ENCODE data around the gene MON2. TPM values are rescaled to one million over a fixed set of nuclear protein-coding genes. Genes with fewer than 3 reads are reported as not detected.

The MON2 gene
- total RNA-seq, 1 donor from 2014 or later, result 17.2 TPM

GRCh38 chr12:62606654-62607053, 140.0 kb downstream of the MON2 start:
- Histone ChIP-seq H3K4me1 (peaks cover 38% of the 10 kb centered on the region), H3K27me3 (ENCODE audit: low read depth) (no peaks in the 10 kb centered on the region), H3K27ac (replicated peaks) (no peak overlapping the region), H3K9me3 (replicated peaks) (no peaks in the 10 kb centered on the region), H3K36me3 (no peaks in the 10 kb centered on the region), H3K4me3 (no peak overlapping the region)
- intact Hi-C loops (cut with micrococcal nuclease), result no loop called here
- TF ChIP-seq CTCF (IDR thresholded peaks at IDR 0.05; ENCODE audit: borderline replicate concordance), result no peak
- no peak for DNase-seq

DNA sequence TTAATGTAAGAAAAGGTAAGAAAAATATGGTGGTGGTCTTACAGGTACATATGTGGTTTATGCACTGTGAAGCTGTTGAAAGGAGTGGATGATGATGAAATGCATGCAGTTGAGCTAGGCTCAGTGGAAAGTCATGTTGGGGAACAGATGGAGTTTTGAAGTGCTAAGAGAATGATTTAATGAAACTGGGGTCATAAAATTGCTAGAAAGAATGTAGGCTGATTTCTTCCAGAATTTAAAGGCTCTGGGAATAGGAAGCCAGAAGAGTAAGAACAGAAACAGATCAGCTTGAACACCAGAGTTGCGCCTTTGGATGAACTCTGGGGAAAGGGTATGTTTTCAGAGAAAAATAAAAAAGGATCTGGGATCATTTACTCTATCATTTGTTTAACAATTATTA, 146.5 kb downstream of the MON2 start:
- TF ChIP-seq CTCF (IDR thresholded peaks at IDR 0.05; ENCODE audit: borderline replicate concordance), result no peak
- Histone ChIP-seq H3K27me3 (ENCODE audit: low read depth) (no peaks in the 10 kb centered on the region), H3K4me3 (no peak overlapping the region), H3K4me1 (no peaks in the 10 kb centered on the region), H3K27ac (replicated peaks) (no peak overlapping the region), H3K36me3 (peaks cover 9% of the 10 kb centered on the region), H3K9me3 (replicated peaks) (no peaks in the 10 kb centered on the region)
- intact Hi-C loops (cut with micrococcal nuclease), result no loop called here
- no peak for DNase-seq

GRCh38 chr12:62618319-62618718, 151.7 kb downstream of the MON2 start:
- intact Hi-C loops (cut with micrococcal nuclease), result no loop called here
- no peak overlapping the region for H3K27ac ChIP-seq (replicated peaks)
- no peak for DNase-seq
- peaks cover 4% of the 10 kb centered on the region for H3K4me1 ChIP-seq
- H3K4me3 ChIP-seq, result no peak overlapping the region
- H3K36me3 ChIP-seq, result peaks cover 9% of the 10 kb centered on the region
- no peaks in the 10 kb centered on the region for H3K27me3 ChIP-seq (ENCODE audit: low read depth)
- no peak for TF ChIP-seq CTCF (IDR thresholded peaks at IDR 0.05; ENCODE audit: borderline replicate concordance)
- H3K9me3 ChIP-seq (replicated peaks), result no peaks in the 10 kb centered on the region

DNA sequence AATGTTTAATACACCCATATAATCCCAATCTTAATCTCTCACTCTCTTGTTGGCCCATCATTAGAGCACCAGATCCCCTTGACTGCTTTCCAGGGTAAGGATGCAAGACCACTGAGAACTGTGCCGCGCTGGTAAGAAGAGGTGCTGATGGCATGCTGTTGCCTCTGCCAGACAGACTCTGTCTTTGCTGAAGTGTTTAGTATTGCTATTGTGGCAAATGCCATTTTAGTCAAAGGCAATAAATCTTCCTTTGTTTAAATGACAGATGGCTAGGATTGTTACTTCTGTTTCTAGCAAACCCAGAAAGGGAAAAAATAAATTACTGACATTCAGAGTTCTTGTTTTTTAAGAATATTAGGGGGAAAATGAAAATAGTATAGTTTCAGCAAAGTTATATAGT, 152.3 kb downstream of the MON2 start:
- DNase-seq, result no peak
- intact Hi-C loops (cut with micrococcal nuclease), result no loop called here
- Histone ChIP-seq H3K9me3 (replicated peaks) (no peaks in the 10 kb centered on the region), H3K36me3 (peaks cover 9% of the 10 kb centered on the region), H3K27ac (replicated peaks) (no peak overlapping the region), H3K4me1 (peaks cover 4% of the 10 kb centered on the region), H3K27me3 (ENCODE audit: low read depth) (no peaks in the 10 kb centered on the region), H3K4me3 (no peak overlapping the region)
- TF ChIP-seq CTCF (IDR thresholded peaks at IDR 0.05; ENCODE audit: borderline replicate concordance), result no peak

DNA sequence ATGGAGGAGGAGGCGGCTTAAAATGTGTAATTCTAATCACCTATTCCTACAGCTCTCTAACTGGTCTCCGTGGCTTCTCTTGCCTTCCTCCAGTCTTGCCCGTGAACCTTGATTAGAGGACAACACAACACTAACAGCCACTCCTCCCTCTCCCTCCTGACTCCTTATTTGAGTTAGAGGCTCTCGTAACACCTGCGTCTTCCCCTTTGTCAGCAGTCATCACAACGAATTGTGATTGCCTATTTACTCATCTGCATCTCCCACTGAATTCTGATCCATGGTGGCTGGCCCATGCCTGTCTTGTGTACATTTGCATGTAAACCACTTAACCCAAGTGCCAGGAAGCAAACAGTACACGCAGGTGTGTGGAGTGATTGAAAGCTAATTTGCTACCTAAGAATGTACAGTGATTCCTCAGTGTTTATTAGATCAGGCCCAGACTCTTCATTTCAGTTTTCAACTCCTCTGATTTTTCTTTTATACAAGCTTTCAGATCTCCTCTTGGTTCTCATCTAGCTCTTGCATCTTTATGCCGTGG, 154.5 kb downstream of the MON2 start:
- intact Hi-C loops (cut with micrococcal nuclease), result no loop called here

More for the DNA sequence above, 154.5 kb downstream of the MON2 start:
- Histone ChIP-seq H3K4me3 (no peak overlapping the region), H3K9me3 (replicated peaks) (no peaks in the 10 kb centered on the region), H3K36me3 (peaks cover 9% of the 10 kb centered on the region), H3K27ac (replicated peaks) (no peak overlapping the region), H3K27me3 (ENCODE audit: low read depth) (no peaks in the 10 kb centered on the region), H3K4me1 (peaks cover 4% of the 10 kb centered on the region)
- TF ChIP-seq CTCF (IDR thresholded peaks at IDR 0.05; ENCODE audit: borderline replicate concordance), result no peak
- no peak for DNase-seq
